Astrocyte of the spinal cord (primary cell): Measurements from ENCODE around the gene INHBB.

Source experiments
- DNase-seq: peaks from one replicate; pipeline ENCODE4 v3.0.0; 2011; ENCODE audit warnings: low read depth, low spot score
- H3K4me3 ChIP-seq: 2 replicates; pipeline ENCODE4 v1.5.1; 2011; ENCODE audit warnings: low read depth, mild to moderate bottlenecking, low read length, moderate library complexity
- CTCF ChIP-seq: IDR thresholded peaks from 2 replicates; pipeline ENCODE4 v1.5.1; 2012; ENCODE audit warnings: low read depth, mild to moderate bottlenecking, low read length, inconsistent platforms
- in situ Hi-C: cut with HindIII; loops from 2 replicates; pipeline ENCODE4 v1.10.0; 2017; ENCODE audit warnings: low sequenced_read_pairs

Gene INHBB

DNA sequence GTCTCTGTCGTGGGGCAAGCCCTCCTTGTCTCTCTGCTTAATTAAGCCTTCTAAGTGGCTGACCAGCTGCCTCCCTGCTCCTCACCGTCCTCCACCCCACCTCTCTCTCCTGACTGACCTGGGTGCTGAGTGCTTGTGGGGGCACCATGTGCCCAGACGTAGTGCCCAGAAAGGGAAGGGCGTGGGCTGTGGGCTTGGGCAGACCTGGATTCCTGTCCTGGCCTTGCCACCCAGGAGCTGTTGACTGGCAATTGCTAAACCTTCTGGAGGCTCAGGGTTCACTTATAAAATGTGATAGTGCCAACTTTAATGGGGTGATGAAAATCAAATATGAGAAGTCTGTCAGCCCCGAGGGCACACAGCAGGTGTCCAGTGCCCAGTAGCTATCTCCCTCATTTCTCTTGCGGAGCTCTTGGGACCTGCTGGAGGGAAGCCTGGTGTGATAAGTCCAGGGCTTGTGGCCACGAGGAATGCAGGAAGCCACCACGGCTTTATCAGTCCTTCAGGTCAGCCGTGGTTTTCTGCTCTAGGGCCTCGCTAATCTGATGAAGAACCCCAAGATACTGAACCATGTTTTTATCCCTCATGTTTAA lies 22.0 kb upstream of the INHBB start:
- DNase-seq = no peak
- TF ChIP-seq CTCF = no peak
- no peak overlapping the region for H3K4me3 ChIP-seq
- in situ Hi-C loops = no loop called here

DNA sequence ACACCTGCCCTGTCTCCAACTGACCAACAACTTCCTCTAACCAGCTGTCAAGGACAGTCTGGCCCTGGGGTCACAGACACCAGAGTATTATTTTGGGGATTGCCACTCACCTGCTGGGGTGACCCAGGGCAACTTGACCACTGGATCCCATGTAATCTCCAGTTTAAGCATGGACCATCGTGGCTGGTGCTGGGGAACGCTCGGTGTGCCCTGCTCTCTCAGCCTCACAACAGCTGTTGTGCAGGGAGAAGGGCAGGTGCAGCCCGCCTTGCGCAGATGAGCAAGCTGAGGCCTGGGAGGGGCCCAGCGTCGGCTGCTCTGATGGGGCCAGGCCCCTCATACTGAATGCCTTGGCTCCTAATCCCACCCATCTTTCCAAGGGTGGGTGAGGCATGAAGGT lies 21.0 kb upstream of the INHBB start:
- no peak overlapping the region for H3K4me3 ChIP-seq
- no peak for TF ChIP-seq CTCF
- DNase-seq = no peak
- in situ Hi-C loops = no loop called here

DNA sequence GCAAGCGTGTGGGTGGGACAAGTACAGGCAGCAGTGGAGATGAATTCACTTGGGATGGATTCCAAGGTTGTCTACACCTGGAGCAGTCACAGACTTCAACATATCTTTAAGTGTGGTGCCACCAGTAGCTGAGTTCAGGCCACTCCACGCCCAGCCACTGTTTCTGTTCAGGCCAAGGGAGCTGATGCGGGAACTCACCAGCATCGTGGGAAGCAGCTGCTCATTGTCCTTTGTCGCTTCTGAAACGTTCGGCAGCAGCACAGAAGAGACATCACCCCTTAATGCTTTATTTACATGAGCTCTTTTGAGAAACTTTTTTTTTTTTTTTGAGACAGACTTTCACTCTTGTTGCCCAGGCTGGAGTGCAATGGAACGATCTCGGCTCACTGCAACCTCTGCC lies 19.9 kb upstream of the INHBB start:
- TF ChIP-seq CTCF = no peak
- no peak for DNase-seq
- H3K4me3 ChIP-seq = no peak overlapping the region
- in situ Hi-C loops = no loop called here

DNA sequence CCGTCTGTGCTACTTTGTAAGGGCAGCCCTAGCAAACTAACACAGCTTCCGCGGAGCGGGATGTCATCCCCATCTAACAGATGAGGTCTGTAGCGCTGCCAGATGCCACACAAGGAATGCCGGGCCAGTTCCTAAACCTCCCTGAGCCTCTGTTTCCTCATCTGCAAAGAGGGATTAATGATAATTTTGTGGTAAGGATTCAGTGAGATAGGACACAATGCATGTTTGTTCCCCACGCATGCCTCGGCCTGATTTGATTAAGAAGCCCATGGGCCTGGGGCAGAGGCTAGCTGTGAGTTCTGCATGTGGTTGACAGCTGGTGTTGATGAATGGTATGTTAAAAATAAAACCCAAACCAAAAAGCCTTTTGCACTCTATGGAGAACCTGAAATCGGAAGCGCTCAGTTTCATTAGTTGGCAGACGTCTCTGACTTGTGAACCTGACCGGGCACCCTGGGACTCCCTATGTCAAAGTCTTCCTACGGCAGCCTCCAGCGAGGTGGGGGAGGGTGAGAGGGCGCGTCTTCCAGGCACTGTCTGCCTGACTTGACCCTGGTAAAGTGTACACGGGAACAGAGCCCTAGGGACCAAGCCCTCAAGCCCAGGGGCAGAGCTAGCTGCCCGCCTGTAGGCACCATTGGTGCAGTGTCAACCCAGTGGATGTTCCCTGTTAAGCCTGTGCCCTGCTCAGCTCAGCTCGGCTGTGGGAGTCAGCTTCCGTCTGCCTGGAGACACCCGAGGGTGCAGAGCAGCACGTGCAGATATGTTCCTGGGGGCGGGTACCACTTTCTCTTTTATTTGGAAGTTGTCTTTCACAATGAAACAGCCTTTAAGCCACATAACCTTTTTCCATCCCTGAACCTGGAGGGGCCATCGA lies 14.8 kb upstream of the INHBB start:
- in situ Hi-C loops = no loop called here
- TF ChIP-seq CTCF = no peak
- no peak overlapping the region for H3K4me3 ChIP-seq
- DNase-seq = no peak

- no peak overlapping the region for H3K4me3 ChIP-seq
- DNase-seq = no peak
- in situ Hi-C loops = no loop called here
- TF ChIP-seq CTCF = no peak
These were observed 14.0 kb upstream of the INHBB start for GRCh38 chr2:120331903-120332302.

- H3K4me3 ChIP-seq = no peak overlapping the region
- TF ChIP-seq CTCF = no peak
- no peak for DNase-seq
- in situ Hi-C loops = no loop called here
These were observed 13.6 kb upstream of the INHBB start for GRCh38 chr2:120332384-120332783.
